HCT116 (cell line): Measurements from ENCODE around the gene SYNPO. TPM values are rescaled to one million over a fixed set of nuclear protein-coding genes. Genes with fewer than 3 reads are reported as not detected.

Source experiments
- ATAC-seq: fragments of 200-7000 bp; cut with Tn5 transposase; 2 replicates; pipeline ENCODE4 v1.9.1; 2020; ENCODE audit warnings: mild to moderate bottlenecking, moderate library complexity
- BruUV-seq: library from RNA; stranded (reverse); fragments of 400-500 nt; replicated peaks from 2 replicates; lab custom pipeline; 2021; lab: Mats Ljungman, UMichigan
- CTCF ChIA-PET: fragments of 300-600 bp; sonication (Branson Sonifier 250); formaldehyde crosslinking; loops from one replicate; lab custom pipeline; 2021; ENCODE audit warnings: antibody characterized with exemption; lab: Charles Lee
- POLR2A ChIA-PET: fragments of 300-600, 350-600 bp; sonication (Branson Sonifier 250); formaldehyde crosslinking; loops from one replicate; lab custom pipeline; 2021; ENCODE audit warnings: antibody characterized with exemption; lab: Charles Lee
- RAD21 ChIA-PET, 2 experiments: fragments of 300-600 bp; sonication (Branson Sonifier 250); formaldehyde crosslinking; loops; one replicate each; lab custom pipeline; 2023; ENCODE audit warnings: low total read pairs in 2 of 2; ENCODE audit not compliant: uncharacterized antibody in 2 of 2, unreplicated experiment in 2 of 2, low non-redundant PET in 1 of 2; lab: Charles Lee
- DNase-seq: peaks from one replicate; pipeline ENCODE4 v3.0.0-alpha.2; 2010; ENCODE audit warnings: low read depth, low spot score
- H2AFZ ChIP-seq: fragments of 200-600 bp; shearing (Covaris generic), sonication (generic); 2 replicates; pipeline ENCODE4 v1.6.1; 2017; ENCODE audit warnings: low read depth, mixed run types, mixed read lengths, antibody characterized with exemption, low read length; ENCODE audit not compliant: poor library complexity, severe bottlenecking
- H3K27ac ChIP-seq: 2 replicates; pipeline ENCODE4 v1.5.1; 2012; ENCODE audit warnings: low read depth, low read length
- H3K27me3 ChIP-seq: fragments of 200-600 bp; sonication (generic); 2 replicates; pipeline ENCODE4 v1.6.1; 2016; ENCODE audit warnings: mixed run types, low read length, mixed read lengths; ENCODE audit not compliant: insufficient read depth
- H3K36me3 ChIP-seq, 2 experiments: fragments of 200-500 bp in 1 of 2; fragments of 200-600 bp in 1 of 2; sonication (Bioruptor generic) in 1 of 2; sonication (generic) in 1 of 2; 2 replicates each; pipeline versions ENCODE4 v1.5.1 to v1.6.1; 2014 to 2016; ENCODE audit warnings: low read length in 2 of 2, inconsistent platforms in 1 of 2, mixed read lengths in 1 of 2, mixed run types in 1 of 2; ENCODE audit not compliant: insufficient read depth in 2 of 2, control insufficient read depth in 1 of 2
- H3K4me1 ChIP-seq, 2 experiments: fragments of 200-600 bp in 1 of 2; sonication (generic) in 1 of 2; 2 replicates each; pipeline versions ENCODE4 v1.5.1 to v1.6.1; 2012 to 2017; ENCODE audit warnings: low read length in 2 of 2, inconsistent platforms in 1 of 2, mild to moderate bottlenecking in 1 of 2, mixed read lengths in 1 of 2, mixed run types in 1 of 2, moderate library complexity in 1 of 2; ENCODE audit not compliant: insufficient read depth in 2 of 2, control insufficient read depth in 1 of 2
- H3K4me2 ChIP-seq: fragments of 200-600 bp; sonication (generic); 2 replicates; pipeline ENCODE4 v1.6.1; 2017; ENCODE audit warnings: mixed run types, low read length, mixed read lengths
- H3K4me3 ChIP-seq, 2 experiments: fragments of 200-600 bp in 1 of 2; sonication (generic) in 1 of 2; replicated peaks in 1 of 2; 2 replicates each; pipeline ENCODE4 v1.5.1; 2011 to 2016; ENCODE audit warnings: low read length in 2 of 2, control low read depth in 1 of 2, low read depth in 1 of 2, mild to moderate bottlenecking in 1 of 2, mixed read lengths in 1 of 2, mixed run types in 1 of 2
- H3K79me2 ChIP-seq: fragments of 200-600 bp; sonication (generic); 2 replicates; pipeline ENCODE4 v1.6.1; 2017; ENCODE audit warnings: mild to moderate bottlenecking, mixed run types, low read length, moderate library complexity, mixed read lengths; ENCODE audit not compliant: insufficient read depth
- H3K9ac ChIP-seq: fragments of 200-600 bp; sonication (generic); 2 replicates; pipeline ENCODE4 v1.6.1; 2016; ENCODE audit warnings: low read length, mixed read lengths
- H3K9me2 ChIP-seq: fragments of 200-600 bp; sonication (generic), shearing (Covaris generic); 2 replicates; pipeline ENCODE4 v1.6.1; 2017; ENCODE audit warnings: mixed run types, mild to moderate bottlenecking, moderate library complexity; ENCODE audit not compliant: insufficient read depth
- H3K9me3 ChIP-seq, 2 experiments: fragments of 200-500 bp in 1 of 2; fragments of 200-600 bp in 1 of 2; sonication (Bioruptor generic) in 1 of 2; sonication (generic) in 1 of 2; 2 replicates each; pipeline ENCODE4 v1.6.1; 2014 to 2017; ENCODE audit warnings: low read length in 2 of 2, mixed read lengths in 2 of 2, inconsistent platforms in 1 of 2, low read depth in 1 of 2, mild to moderate bottlenecking in 1 of 2, mixed run types in 1 of 2, moderate library complexity in 1 of 2; ENCODE audit not compliant: control insufficient read depth in 1 of 2, insufficient read depth in 1 of 2
- H4K20me1 ChIP-seq: fragments of 200-600 bp; sonication (generic), shearing (Covaris generic); 2 replicates; pipeline ENCODE4 v1.6.1; 2017; ENCODE audit warnings: mixed run types, mild to moderate bottlenecking, moderate library complexity; ENCODE audit not compliant: insufficient read depth
- CBX3 ChIP-seq: IDR thresholded peaks from 2 replicates; pipeline ENCODE4 v1.6.1; 2012; ENCODE audit warnings: low read depth
- CEBPB ChIP-seq: IDR thresholded peaks from 2 replicates; pipeline ENCODE4 v1.6.1; 2012; ENCODE audit warnings: low read depth
- EGR1 ChIP-seq: IDR thresholded peaks from 2 replicates; pipeline ENCODE4 v1.6.1; 2012; ENCODE audit warnings: low read depth
- ELF1 ChIP-seq: IDR thresholded peaks from 2 replicates; pipeline ENCODE4 v1.6.1; 2012; ENCODE audit warnings: low read depth, borderline replicate concordance
- EZH2 ChIP-seq: fragments of 200-600 bp; sonication (generic); IDR thresholded peaks from 2 replicates; pipeline ENCODE4 v1.6.1; 2017; ENCODE audit warnings: antibody characterized with exemption, mixed run types
- EZH2phosphoT487 ChIP-seq: fragments of 200-600 bp; IDR thresholded peaks from 2 replicates; pipeline ENCODE4 v1.6.1; 2018; ENCODE audit warnings: antibody characterized with exemption, borderline replicate concordance
- JUND ChIP-seq: IDR thresholded peaks from 2 replicates; pipeline ENCODE4 v1.6.1; 2012
- POLR2A ChIP-seq: IDR thresholded peaks from 2 replicates; pipeline ENCODE4 v1.7.0; 2011; ENCODE audit warnings: borderline replicate concordance; ENCODE audit not compliant: insufficient read depth, insufficient read length; ENCODE audit errors: extremely low read depth
- RAD21 ChIP-seq: IDR thresholded peaks from 2 replicates; pipeline ENCODE4 v1.6.1; 2012; ENCODE audit warnings: low read depth, mild to moderate bottlenecking
- SIN3A ChIP-seq: IDR thresholded peaks from 2 replicates; pipeline ENCODE4 v1.6.1; 2012; ENCODE audit warnings: low read depth
- SP1 ChIP-seq: IDR thresholded peaks from 2 replicates; pipeline ENCODE4 v1.6.1; 2012; ENCODE audit warnings: low read depth
- SRF ChIP-seq: IDR thresholded peaks from 2 replicates; pipeline ENCODE4 v1.6.1; 2012; ENCODE audit warnings: low read depth
- TCF7L2 ChIP-seq: IDR thresholded peaks from 2 replicates; pipeline ENCODE4 v1.7.0; 2011; ENCODE audit warnings: borderline replicate concordance, inconsistent platforms; ENCODE audit not compliant: insufficient read depth, insufficient read length; ENCODE audit errors: extremely low read depth
- YY1 ChIP-seq: IDR thresholded peaks from 2 replicates; pipeline ENCODE4 v1.6.1; 2011; ENCODE audit warnings: low read length, low read depth, moderate library complexity, mild to moderate bottlenecking; ENCODE audit not compliant: insufficient replicate concordance; ENCODE audit errors: extremely low read depth
- ZFX ChIP-seq: fragments of 450-650 bp; IDR thresholded peaks from 2 replicates; pipeline ENCODE4 v1.6.1; 2017
- intact Hi-C: fragments of 100-400 bp; cut with micrococcal nuclease; formaldehyde crosslinking; loops from 2 replicates; pipeline ENCODE4 v1.10.0; 2022
- total RNA-seq: library from RNA; stranded (reverse); gene quantifications from one replicate; pipeline ENCODE4 v1.2.1, GENCODE V29; 2021; ENCODE audit not compliant: unreplicated experiment
- TF ChIP-seq, protein P1 (sequence below): IDR thresholded peaks from 2 replicates; pipeline ENCODE4 v1.6.1; 2012
- TF ChIP-seq, protein P2 (sequence below): IDR thresholded peaks from 2 replicates; pipeline ENCODE4 v1.6.1; 2012
- TF ChIP-seq, protein P3 (sequence below): IDR thresholded peaks from 2 replicates; pipeline ENCODE4 v1.6.1; 2012; ENCODE audit warnings: low read depth
- TF ChIP-seq, protein P4 (sequence below), 3 experiments: fragments of 200-600 bp in 1 of 3; sonication (generic) in 1 of 3; IDR thresholded peaks in 2 of 3; conservative IDR thresholded peaks in 1 of 3; 2 replicates each; pipeline ENCODE4 v1.5.1; 2012 to 2017; ENCODE audit warnings: low read depth in 2 of 3, low read length in 2 of 3, antibody characterized with exemption in 1 of 3, borderline replicate concordance in 1 of 3, control low read depth in 1 of 3, mild to moderate bottlenecking in 1 of 3, mixed read lengths in 1 of 3, mixed run types in 1 of 3, moderate library complexity in 1 of 3; ENCODE audit not compliant: insufficient read depth in 1 of 3
- TF ChIP-seq, protein P5 (sequence below): IDR thresholded peaks from 2 replicates; pipeline ENCODE4 v1.6.1; 2011; ENCODE audit warnings: mild to moderate bottlenecking, low read length, moderate library complexity; ENCODE audit not compliant: insufficient replicate concordance; ENCODE audit errors: extremely low read depth

Gene SYNPO
- total RNA-seq, 1 experiment from 2014 or later, result 8.2 TPM

DNA sequence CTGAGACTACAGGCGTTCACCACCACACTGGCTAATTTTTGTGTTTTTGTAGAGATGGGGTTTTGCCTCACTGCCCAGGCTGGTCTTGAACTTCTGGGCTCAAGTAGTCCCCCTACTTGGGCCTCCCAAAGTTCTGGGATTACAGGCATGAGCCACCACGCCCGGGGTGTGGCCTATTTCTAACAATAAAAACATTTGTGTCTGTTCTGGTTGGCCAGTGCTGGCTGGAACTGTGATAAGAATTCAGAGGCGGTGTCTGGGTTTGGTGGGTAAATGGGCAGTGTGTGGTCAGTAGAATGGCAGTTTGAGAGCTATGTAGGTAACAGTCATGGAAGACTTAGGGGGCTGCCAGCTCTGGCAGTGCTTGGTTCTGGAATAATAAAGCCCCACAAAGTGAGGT, 46.9 kb upstream of the SYNPO start:
- H3K27ac ChIP-seq, result no peak overlapping the region
- no peaks in the 10 kb centered on the region for H3K79me2 ChIP-seq
- H3K27me3 ChIP-seq, result no peaks in the 10 kb centered on the region
- H4K20me1 ChIP-seq, result no peaks in the 10 kb centered on the region
- H3K9ac ChIP-seq, result no peak overlapping the region
- H3K4me1 ChIP-seq, result peaks cover 5 to 8% of the 10 kb centered on the region in 2 experiments
- RAD21 ChIA-PET, result no interaction called here
- intact Hi-C loops, result no loop called here
- no peaks in the 10 kb centered on the region for H3K9me2 ChIP-seq
- CTCF ChIA-PET, result no interaction called here
- DNase-seq (no peak), ATAC-seq (peak; percentile 63)
- TF ChIP-seq SIN3A (no peak), SP1 (no peak), POLR2A (no peak), CBX3 (no peak), JUND (no peak), ZFX (no peak), CEBPB (no peak), EGR1 (no peak), TCF7L2 (no peak), SRF (no peak), ELF1 (no peak), YY1 (no peak), EZH2 (no peak), EZH2phosphoT487 (no peak), RAD21 (no peak)
- TF ChIP-seq, protein P1, sequence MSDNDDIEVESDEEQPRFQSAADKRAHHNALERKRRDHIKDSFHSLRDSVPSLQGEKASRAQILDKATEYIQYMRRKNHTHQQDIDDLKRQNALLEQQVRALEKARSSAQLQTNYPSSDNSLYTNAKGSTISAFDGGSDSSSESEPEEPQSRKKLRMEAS, result no peak
- TF ChIP-seq, protein P2, sequence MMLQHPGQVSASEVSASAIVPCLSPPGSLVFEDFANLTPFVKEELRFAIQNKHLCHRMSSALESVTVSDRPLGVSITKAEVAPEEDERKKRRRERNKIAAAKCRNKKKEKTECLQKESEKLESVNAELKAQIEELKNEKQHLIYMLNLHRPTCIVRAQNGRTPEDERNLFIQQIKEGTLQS, result no peak
- TF ChIP-seq, protein P3, sequence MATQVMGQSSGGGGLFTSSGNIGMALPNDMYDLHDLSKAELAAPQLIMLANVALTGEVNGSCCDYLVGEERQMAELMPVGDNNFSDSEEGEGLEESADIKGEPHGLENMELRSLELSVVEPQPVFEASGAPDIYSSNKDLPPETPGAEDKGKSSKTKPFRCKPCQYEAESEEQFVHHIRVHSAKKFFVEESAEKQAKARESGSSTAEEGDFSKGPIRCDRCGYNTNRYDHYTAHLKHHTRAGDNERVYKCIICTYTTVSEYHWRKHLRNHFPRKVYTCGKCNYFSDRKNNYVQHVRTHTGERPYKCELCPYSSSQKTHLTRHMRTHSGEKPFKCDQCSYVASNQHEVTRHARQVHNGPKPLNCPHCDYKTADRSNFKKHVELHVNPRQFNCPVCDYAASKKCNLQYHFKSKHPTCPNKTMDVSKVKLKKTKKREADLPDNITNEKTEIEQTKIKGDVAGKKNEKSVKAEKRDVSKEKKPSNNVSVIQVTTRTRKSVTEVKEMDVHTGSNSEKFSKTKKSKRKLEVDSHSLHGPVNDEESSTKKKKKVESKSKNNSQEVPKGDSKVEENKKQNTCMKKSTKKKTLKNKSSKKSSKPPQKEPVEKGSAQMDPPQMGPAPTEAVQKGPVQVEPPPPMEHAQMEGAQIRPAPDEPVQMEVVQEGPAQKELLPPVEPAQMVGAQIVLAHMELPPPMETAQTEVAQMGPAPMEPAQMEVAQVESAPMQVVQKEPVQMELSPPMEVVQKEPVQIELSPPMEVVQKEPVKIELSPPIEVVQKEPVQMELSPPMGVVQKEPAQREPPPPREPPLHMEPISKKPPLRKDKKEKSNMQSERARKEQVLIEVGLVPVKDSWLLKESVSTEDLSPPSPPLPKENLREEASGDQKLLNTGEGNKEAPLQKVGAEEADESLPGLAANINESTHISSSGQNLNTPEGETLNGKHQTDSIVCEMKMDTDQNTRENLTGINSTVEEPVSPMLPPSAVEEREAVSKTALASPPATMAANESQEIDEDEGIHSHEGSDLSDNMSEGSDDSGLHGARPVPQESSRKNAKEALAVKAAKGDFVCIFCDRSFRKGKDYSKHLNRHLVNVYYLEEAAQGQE, result no peak
- TF ChIP-seq, protein P4, sequence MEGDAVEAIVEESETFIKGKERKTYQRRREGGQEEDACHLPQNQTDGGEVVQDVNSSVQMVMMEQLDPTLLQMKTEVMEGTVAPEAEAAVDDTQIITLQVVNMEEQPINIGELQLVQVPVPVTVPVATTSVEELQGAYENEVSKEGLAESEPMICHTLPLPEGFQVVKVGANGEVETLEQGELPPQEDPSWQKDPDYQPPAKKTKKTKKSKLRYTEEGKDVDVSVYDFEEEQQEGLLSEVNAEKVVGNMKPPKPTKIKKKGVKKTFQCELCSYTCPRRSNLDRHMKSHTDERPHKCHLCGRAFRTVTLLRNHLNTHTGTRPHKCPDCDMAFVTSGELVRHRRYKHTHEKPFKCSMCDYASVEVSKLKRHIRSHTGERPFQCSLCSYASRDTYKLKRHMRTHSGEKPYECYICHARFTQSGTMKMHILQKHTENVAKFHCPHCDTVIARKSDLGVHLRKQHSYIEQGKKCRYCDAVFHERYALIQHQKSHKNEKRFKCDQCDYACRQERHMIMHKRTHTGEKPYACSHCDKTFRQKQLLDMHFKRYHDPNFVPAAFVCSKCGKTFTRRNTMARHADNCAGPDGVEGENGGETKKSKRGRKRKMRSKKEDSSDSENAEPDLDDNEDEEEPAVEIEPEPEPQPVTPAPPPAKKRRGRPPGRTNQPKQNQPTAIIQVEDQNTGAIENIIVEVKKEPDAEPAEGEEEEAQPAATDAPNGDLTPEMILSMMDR (IDR thresholded peaks at IDR 0.05 in 2 of 3, conservative IDR thresholded peaks at IDR 0.05 in 1 of 3; ENCODE audit: borderline replicate concordance in 1 of 3, insufficient read depth in 1 of 3, low read depth in 2 of 3, low read length in 2 of 3), result no peak
- TF ChIP-seq, protein P5, sequence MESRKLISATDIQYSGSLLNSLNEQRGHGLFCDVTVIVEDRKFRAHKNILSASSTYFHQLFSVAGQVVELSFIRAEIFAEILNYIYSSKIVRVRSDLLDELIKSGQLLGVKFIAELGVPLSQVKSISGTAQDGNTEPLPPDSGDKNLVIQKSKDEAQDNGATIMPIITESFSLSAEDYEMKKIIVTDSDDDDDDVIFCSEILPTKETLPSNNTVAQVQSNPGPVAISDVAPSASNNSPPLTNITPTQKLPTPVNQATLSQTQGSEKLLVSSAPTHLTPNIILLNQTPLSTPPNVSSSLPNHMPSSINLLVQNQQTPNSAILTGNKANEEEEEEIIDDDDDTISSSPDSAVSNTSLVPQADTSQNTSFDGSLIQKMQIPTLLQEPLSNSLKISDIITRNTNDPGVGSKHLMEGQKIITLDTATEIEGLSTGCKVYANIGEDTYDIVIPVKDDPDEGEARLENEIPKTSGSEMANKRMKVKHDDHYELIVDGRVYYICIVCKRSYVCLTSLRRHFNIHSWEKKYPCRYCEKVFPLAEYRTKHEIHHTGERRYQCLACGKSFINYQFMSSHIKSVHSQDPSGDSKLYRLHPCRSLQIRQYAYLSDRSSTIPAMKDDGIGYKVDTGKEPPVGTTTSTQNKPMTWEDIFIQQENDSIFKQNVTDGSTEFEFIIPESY, result no peak
- no TSS peak for BruUV-seq
- peak overlapping the region; percentile 20; the same call in 1 of the 2 replicates for H3K4me2 ChIP-seq
- H3K36me3 ChIP-seq, result no peaks in the 10 kb centered on the region
- no peak overlapping the region for H2AFZ ChIP-seq
- H3K4me3 ChIP-seq, result no peak overlapping the region
- H3K9me3 ChIP-seq, result no peaks in the 10 kb centered on the region
- POLR2A ChIA-PET, result no interaction called here
